GM19452 (cell line): ENCODE results near the gene USP32.

Experiments
- ATAC-seq: cut with Tn5 transposase; IDR thresholded peaks from one replicate; pipeline ENCODE4 v1.9.1; 2021; ENCODE audit not compliant: unreplicated experiment

USP32 gene

DNA sequence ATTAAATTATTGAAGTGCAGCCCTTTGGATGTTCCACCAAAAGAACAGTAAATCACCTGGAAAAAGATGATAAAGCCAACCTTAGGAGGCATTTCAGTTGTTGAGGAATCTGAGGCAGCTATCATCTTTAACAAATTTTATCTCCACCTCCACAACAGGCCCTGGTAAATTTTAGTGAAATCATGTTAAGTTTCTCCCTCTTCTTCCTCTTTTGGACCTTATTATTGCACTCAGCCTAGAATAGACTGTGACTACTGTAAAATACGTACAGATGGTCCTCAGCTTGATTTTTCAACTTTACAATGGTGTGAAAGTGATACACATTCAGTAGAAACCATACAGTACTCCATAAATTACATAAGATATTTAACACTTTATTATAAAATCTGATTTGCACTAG lies 90.3 kb downstream of the USP32 start:
- ATAC-seq = no peak

DNA sequence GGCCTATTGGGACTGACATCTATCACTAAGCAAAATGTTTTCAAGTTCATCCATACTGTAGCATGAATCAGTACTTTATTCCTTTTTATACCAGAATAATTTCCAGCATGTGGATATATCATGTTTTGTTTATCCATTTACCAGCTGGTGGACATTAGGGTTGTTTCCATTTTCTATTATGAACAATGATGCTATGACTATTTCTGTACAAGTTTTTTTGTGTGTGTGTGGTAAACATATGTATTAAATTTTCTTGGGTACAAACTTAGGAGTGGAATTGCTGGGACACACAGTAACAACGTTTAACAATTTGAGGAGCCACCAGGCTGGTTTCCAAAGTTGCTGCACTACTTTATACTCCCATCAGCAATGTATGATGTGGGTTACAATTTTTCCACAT lies 91.0 kb downstream of the USP32 start:
- no peak for ATAC-seq

DNA sequence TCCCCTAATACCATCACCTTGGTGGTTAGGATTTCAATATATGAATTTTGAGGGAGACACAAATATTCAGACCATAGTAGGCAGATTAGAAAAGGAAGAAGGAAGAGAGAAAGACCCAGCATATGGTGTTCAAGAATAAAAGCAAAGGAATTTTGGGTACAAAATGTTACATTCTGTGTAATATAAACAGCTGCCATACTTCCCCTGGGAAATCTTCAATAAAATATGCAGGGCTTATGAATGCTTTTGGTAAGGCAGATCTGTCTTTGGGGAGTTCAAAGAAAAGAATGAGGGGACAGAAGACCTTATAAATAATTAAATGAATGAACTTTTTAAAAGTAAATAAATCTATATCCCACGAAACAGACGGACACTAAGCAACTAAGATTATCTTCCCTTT lies 91.9 kb downstream of the USP32 start:
- ATAC-seq = no peak

DNA sequence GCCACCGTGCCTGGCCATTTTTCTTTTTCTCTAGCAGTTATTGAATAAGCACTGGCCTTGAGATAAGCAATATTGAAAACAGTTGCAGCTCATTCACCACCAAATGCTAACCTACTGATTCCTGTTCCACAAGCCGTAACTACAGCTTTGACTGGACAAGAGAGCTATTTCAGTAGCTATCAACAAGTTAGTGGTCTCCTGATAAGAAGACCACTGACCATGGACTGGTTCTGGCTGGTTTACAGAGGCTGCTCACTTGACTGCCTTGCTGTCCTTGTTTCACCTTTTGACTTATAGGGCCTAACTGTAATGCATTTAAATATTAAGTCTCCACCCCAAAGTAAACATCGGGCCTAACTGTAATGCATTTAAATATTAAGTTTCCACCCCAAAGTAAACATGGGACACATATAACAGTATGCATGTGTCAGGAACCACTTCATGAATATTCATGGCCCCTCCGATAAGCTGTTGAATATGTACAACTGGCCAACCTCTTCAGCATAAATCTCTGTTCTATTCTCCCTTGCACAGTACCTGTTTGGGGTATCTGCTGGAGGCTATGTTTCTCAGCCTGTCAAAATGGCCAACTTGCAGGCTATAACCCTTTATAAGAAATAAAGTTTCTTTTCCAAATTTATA lies 94.1 kb downstream of the USP32 start:
- no peak for ATAC-seq

DNA sequence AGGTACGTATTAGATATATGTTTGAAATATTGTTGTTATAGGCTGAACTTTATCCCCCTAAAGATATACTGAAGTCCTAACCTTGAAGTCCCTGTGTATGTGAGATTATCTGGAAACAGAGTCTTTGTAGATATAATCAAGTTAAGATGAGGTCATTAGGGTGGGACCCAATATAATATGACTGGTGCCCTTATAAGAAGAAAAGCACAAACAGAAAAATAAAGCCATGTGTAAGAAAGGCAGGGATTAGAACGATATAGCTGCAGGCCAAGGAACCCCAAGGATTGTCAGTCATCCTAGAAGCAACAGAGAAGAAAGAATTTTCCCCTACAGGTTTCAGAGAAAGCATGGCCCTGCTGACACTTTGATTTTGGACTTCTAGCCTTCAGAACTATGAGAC lies 95.8 kb downstream of the USP32 start:
- no peak for ATAC-seq

DNA sequence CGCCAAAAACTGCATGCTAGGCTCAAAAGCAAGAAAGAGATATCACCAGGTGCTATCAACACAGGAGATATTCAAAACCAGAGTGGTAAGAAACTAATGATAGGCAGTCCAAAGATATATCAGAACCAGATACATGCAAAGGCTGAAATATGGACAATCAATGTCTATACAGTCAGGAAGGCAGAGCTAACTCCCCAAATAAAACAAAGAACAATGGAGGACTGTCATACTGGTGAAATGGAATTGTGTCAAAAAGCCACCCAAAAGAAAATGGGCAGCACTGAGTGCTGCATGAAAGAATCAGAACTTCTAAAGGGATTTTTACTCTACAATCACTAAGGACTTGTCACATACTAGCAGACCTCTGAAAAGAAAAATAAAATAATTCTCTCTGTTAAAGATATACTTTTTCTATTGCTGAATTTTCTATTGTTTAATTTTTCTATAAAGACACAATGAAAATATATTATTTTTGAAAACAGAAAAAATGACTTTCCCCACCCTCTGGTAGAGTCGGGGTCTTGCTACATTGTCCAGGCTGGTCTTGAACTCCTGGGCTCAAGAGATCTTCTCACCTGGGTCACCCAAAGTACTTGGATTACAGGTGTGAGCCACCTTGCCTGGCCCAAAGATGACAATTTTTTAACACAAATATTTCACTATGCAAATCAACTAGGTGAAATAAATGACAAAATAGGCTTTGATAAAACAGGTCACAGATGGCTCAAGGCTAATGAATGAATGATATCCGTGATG lies 98.2 kb downstream of the USP32 start:
- ATAC-seq = no peak

DNA sequence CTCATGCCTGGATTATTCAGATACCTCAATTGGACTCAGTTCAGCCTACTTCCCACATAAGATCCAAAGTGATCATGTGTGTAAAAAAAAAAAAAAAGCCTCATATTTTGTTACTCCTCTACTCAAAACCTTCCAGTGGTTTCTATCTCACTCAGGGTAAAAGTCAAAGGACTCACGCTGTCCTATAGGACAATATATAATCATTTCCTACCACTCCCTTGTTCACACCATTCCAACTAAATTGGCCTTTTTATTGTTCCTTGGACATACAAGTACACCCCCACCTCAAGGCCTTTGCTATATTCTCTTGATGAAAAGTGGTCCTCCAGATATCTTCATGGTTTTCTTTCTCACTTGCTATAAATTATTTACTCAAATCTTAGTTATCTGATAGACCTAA lies 99.2 kb downstream of the USP32 start:
- ATAC-seq = no peak

DNA sequence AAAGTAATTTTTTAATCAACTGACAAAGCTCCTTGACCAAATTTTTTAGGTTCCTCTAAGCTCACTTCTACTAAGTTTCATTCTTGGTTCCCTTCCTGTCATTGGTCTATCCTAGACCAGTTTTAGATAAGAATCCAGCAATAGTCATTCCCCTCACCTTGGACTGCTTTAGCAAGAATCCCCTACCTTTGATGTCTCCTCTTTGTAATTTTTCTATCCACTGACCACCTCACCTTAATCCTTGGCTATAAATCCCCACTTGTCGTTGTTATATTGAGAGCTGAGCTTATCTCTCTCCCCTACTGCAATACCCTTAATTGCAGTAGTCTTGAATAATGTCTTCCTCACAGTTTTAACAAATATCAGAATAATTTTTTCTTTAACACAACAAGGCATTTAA lies 107.2 kb downstream of the USP32 start:
- ATAC-seq = no peak

DNA sequence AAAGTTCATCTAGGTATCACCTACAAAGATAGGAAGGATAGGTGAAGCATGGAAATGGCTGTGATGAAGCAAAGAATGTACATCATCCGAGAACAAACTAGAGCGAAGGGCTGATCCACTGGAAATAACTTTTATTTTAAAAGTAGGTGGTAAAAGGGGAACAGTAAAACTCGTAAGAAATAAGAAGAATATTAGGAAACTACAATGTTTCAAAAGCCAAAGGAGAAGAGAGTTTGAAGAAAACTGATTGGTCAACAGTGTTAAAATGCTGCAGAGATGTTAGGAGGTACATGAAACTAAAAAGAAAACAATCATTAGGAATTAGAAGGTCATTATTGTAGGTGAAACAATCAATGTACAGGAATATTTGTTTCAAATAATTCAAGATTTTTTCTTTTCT lies 108.1 kb downstream of the USP32 start:
- no peak for ATAC-seq

DNA sequence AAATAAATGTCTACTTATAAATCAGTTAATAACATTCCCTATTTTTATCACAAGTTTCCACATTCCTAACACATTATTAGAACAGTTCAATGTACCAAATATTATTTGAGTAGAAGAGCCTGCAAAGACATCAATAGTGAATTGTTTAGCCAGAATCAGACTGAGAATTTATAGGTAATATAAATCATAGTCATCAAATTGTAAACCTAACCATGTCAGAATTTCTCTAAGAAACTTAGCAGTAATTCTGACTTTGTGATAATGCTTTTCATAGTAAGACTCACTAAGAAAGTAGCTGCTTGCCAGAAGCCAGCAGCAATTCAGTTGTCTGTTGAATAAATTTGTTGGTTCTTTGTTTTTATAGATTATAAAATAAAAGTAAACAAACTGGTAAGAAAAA lies 111.3 kb downstream of the USP32 start:
- no peak for ATAC-seq

DNA sequence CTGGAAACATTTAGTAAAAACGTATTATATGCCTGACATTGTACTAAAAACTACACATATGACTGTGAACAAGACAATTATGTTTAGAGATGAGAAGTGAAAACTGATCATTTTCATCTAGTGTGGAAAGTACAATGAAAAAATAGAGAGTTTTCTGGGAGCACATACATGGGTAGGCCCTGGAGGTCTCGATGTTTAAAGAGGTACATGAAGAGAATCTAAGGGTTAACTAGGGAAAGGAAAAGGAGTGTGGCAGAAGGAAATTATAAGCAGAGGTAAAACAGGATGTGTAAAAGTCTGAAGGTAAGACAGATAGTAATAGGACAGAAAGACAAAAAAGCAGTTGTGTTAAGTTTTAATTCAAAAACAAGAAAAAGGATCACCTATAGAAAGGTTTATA lies 113.7 kb downstream of the USP32 start:
- ATAC-seq = no peak

DNA sequence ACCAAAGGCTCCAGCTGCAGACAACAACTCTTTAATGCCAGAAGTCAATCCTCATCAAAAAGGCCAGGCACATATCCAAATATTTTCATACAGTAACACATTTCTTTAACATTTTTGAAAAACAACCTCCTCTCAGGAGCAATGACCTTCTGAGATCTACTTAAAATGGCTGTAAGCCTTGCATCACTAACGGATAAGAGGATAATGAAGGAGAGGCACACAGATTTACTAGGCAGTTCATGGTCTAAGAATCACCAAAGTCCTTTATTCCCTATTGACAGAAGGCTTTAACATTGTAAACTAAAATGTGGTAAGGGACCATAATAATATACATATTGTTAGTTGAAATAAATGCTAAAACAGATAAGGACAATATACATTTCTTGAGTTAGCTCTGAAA lies 114.7 kb downstream of the USP32 start:
- ATAC-seq = no peak

DNA sequence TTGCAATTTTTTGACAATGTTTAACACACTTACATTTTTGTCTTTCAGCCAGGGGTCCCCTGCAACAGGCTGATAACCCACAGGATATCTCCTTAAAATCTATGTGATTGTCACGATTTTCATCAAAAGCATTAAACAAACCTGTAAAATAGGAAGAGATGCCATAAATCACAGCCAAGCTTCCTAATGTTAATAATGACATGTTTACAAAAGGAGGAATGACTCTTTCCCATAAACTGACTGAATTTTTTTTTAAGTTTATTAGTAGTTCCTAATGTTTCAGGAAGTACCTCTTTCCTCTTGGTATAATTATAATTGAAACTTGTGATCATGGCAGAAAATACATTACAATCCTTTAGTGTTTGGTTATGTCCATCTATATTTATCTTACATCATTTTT lies 122.5 kb downstream of the USP32 start:
- ATAC-seq = no peak

DNA sequence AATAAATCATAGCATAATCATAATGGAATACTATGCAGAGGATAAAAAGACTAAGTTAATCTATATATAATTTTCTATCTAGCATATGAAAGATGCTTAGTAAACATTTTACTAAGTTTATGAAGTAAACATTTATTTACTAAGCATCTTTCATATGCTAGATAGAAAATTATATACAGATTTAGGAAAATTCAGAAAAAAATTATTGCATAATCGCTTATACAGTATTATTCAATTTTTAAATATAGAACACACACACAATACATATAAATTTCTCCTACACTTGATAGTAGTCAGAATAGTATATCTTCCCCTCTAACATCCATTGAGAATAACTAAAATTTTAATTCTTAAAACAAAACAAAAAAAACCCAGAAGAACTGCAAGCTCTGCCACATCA lies 131.4 kb downstream of the USP32 start:
- ATAC-seq = no peak

DNA sequence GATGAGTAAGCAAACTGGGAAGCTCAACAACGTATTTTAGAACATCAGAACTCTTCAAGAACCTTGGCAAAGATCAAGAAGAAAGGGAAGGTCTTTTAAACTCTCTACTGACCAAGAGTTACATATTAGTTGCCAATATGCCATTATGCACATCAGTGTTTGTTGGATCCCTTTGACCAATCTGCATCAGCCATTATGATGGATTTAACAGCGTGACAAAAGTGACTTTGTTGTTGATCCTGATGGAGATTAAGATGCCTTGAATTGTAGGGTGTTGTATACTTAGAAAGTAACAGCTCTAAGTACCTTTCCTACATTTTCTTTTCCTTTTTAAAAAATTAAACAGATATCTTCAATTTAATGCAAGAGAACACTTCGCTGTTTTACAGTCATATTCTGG lies 133.6 kb downstream of the USP32 start:
- no peak for ATAC-seq

DNA sequence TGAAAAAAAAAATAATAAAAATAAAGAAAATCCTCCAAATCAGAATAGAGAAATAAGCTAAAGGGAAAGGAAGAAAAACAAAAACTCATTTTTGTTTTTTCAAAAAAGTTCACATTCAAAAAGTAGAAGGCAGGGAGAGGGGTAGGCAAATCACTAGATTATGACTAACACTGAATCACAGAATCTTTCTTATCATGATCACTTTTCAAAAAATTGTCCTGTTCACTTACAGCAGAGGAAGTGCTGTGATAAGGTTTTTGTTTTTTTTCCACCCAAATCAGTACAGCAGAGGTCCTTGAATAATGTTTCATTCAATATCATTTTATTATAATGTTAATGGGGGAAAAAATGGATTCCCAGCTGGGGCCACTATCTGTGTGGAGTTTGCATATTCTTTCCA lies 135.8 kb downstream of the USP32 start:
- no peak for ATAC-seq

DNA sequence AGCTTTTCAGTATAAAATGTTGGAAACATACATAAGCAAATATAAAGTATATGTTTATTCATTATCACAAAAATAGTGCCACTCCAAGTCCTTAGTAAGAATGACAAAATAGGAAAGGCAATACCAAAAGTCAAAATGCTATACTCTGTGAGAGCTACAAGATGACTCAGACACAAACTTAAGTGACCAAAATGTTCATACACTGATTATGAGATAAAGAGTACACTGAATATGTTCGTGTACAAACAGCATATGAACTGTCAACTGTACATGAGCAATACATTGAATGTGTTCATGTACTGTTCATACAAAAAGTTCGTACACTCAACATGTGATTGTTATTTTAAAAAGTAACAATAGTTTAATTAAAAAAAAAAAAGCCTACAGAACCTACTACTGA lies 138.9 kb downstream of the USP32 start:
- no peak for ATAC-seq

DNA sequence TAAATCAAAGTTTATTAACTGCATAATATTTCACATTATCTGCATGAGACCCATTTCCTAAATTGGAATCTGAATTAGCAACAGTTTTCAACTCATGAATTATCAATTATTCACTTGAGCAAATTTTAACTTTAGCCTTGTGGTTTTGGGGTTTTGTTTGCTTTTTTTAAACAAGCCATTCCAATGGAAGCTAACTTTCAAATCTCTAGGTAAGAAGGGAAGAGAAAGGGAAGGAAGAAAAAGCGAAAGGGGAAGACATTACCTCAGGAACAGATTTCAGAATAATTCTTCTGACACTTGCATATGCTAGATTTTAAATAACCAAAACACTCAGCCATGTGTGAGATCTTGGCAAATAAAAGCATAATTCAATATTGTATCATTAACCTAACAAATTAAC lies 139.5 kb downstream of the USP32 start:
- ATAC-seq = no peak

DNA sequence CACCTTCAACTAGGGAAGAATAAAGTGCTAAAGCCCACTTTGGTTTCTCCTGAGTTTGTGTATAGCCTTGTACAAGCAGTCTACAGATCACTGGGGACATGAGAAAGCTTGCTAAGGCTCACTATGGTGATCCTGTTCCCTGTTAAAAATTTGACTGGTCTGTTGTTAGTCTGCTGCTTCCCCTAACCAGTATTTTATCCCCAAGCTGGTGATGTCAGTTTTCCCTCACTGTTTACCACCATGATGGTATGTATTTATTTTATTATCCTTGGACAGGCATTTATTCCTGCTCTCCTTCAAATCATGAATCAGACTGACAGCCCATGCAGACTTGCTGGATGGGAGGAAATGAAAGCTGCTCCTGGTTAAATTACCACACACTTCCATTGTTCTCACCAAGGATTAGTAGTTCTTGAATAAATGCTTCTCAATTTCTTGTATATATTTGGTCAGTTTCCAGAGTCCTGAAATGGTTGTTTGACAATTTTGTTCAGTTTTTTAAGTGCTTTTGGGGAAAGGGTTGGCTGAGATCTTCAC lies 142.6 kb downstream of the USP32 start:
- ATAC-seq = no peak

DNA sequence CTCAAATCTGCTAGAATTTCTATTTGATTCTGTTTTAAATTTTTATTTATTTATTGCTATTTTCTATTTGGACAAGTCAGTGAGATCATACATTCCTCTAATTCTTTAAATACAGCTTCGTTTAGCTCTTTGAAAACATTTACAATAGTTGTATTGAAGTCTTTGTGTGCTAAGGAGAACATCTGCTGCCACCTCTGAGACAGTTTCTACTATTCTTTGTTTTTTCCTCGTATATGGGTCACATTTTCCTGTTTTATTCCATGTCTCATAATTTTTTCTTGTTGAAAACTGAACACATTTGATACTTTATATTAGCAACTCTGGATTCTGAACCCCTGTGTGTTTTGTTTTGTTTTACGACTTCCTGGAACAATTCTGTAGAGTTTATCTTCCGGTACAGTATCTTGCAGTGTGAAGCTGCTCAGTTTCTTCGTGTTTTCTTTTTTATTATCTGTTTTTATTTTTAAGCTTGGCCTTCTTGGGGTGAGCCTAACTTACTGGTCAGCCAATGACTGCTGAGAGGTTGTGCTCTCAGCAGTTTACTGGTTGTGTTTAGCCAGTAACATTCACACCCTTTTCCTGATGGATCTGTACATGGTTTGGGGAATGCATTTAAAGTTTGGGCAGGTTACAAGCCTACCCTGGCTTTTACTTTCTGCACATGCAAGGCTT lies 143.2 kb downstream of the USP32 start:
- ATAC-seq = no peak

DNA sequence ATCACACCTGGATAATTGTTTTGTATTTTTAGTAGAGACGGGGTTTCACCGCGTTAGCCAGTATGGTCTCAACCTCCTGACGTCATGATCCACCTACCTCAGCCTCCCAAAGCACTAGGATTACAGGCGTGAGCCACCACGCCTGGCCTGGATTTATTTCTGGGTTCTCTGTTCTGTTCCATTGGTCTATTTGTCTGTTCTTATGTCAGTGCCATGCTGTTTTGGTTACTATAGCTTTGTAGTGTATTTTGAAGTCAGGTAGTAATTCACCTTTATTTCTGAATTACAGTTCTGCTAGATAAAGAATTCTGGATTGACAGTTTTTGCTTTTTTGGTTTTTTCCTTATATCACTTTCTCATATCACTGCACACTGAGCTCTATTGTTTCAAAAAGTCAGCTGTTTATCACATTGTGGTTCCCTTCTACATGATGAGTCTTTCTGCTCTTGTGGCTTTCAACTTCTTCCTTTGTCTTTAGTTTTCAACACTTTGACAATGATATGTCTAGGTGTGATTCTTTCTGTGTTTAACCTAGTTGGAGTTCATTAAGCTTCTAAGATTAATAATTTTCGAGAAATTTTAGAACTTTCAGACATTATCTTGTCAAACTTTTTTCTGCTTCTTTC lies 144.0 kb downstream of the USP32 start:
- ATAC-seq = no peak

DNA sequence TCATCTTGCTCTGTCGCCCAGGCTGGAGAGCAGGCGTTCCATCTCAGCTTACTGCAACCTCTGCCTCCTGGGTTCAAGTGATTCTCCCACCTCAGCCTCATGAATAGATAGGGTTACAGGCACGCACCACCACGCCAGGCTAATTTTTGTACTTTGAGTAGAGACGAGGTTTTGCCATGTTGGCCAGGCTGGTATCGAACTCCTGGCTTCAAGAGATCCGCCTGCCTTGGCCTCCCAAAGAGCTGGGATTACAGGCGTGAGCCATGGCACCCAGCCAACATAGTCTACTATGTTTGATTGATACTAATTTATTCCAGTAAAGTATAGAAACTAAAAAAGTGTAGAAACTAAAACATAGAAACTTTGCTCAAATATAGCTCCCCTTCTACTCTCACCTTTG lies 147.3 kb downstream of the USP32 start:
- no peak for ATAC-seq
